Measurements from ENCODE around the gene LCOR.

- TF ChIP-seq PRRX2 (CRISPR knock-in tag; IDR thresholded peaks at IDR 0.05) (no peak), CTCF (IDR thresholded peaks at IDR 0.05) (no peak), PRDM15 (CRISPR knock-in tag; IDR thresholded peaks at IDR 0.05) (no peak), ATF1 (CRISPR knock-in tag; IDR thresholded peaks at IDR 0.05) (no peak), NR1H2 (CRISPR knock-in tag; IDR thresholded peaks at IDR 0.05) (no peak), MAX (CRISPR knock-in tag; IDR thresholded peaks at IDR 0.05) (no peak)
- TF ChIP-seq, protein P1, sequence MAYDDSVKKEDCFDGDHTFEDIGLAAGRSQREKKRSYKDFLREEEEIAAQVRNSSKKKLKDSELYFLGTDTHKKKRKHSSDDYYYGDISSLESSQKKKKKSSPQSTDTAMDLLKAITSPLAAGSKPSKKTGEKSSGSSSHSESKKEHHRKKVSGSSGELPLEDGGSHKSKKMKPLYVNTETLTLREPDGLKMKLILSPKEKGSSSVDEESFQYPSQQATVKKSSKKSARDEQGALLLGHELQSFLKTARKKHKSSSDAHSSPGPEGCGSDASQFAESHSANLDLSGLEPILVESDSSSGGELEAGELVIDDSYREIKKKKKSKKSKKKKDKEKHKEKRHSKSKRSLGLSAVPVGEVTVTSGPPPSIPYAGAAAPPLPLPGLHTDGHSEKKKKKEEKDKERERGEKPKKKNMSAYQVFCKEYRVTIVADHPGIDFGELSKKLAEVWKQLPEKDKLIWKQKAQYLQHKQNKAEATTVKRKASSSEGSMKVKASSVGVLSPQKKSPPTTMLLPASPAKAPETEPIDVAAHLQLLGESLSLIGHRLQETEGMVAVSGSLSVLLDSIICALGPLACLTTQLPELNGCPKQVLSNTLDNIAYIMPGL (CRISPR knock-in tag; IDR thresholded peaks at IDR 0.05), result no peak
- TF ChIP-seq, protein P2, sequence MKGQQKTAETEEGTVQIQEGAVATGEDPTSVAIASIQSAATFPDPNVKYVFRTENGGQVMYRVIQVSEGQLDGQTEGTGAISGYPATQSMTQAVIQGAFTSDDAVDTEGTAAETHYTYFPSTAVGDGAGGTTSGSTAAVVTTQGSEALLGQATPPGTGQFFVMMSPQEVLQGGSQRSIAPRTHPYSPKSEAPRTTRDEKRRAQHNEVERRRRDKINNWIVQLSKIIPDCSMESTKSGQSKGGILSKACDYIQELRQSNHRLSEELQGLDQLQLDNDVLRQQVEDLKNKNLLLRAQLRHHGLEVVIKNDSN (CRISPR knock-in tag; IDR thresholded peaks at IDR 0.05), result no peak
- TF ChIP-seq, protein P3, sequence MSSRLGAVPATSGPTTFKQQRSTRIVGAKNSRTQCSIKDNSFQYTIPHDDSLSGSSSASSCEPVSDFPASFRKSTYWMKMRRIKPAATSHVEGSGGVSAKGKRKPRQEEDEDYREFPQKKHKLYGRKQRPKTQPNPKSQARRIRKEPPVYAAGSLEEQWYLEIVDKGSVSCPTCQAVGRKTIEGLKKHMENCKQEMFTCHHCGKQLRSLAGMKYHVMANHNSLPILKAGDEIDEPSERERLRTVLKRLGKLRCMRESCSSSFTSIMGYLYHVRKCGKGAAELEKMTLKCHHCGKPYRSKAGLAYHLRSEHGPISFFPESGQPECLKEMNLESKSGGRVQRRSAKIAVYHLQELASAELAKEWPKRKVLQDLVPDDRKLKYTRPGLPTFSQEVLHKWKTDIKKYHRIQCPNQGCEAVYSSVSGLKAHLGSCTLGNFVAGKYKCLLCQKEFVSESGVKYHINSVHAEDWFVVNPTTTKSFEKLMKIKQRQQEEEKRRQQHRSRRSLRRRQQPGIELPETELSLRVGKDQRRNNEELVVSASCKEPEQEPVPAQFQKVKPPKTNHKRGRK (CRISPR knock-in tag; IDR thresholded peaks at IDR 0.05; ENCODE audit: borderline replicate concordance), result no peak
Observed at GRCh38 chr10:96850113-96850512, 18.0 kb downstream of the LCOR start.
